Astrocyte of the cerebellum (primary cell): ENCODE results near the gene EHBP1.

Experiments
- DNase-seq: peaks from one replicate; pipeline ENCODE4 v3.0.0-alpha.2; 2011; ENCODE audit warnings: low read depth
- H3K4me3 ChIP-seq: 2 replicates; pipeline ENCODE4 v1.5.1; 2011; ENCODE audit warnings: mild to moderate bottlenecking, low read depth, low read length, moderate library complexity
- in situ Hi-C: cut with HindIII; loops from 2 replicates; pipeline ENCODE4 v1.10.0; 2017; ENCODE audit warnings: low sequenced_read_pairs
- TF ChIP-seq, protein P1 (sequence below): IDR thresholded peaks from 2 replicates; pipeline ENCODE4 v1.5.1; 2012; ENCODE audit warnings: low read length, low read depth, moderate library complexity, mild to moderate bottlenecking; ENCODE audit errors: missing control alignments

EHBP1 gene

DNA sequence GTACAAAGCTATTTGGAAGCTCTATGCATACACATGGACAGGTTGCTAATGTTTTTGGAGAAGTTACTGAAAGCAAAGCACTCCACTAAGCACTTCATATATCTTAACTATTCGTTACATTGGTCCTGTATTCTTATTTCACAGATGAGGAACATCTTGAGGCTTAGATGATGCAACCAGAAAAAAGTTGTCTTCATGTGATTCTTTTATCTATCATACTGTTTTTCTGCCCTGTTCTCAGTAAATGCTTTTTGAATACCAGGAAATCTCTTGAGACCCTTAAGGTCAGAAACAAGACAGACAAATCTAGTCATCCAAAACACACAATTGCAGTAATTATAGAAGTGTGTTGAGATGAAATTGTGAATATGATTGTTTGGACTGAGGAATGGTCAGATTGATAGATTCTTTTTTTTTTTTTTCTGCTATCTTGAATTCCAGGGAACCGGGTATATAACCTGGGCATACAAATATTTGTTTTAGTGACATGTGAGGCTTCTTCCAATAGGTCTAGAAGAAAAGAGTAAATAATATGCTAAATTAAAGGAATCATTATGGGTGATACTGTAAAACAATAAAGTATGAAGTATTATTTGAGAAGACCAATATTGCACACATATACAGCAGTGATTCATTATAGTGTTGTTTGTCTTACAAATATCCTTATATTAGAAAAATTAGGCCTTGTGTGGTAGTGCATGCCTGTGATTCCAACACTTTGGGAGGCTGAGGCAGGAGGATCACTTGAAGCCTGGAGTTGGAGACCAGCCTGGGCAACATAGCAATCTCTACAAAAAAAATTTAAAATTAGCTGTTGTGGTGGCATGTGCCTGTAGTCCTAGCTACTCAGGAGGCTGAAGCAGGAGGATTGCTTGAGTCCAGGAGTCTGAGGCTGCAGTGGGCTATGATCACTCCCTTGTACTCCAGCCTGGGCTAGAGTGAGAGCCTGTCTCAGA lies 33.7 kb downstream of the EHBP1 start:
- DNase-seq = no peak
- in situ Hi-C loops = no loop called here
- no peak overlapping the region for H3K4me3 ChIP-seq
- TF ChIP-seq, protein P1, sequence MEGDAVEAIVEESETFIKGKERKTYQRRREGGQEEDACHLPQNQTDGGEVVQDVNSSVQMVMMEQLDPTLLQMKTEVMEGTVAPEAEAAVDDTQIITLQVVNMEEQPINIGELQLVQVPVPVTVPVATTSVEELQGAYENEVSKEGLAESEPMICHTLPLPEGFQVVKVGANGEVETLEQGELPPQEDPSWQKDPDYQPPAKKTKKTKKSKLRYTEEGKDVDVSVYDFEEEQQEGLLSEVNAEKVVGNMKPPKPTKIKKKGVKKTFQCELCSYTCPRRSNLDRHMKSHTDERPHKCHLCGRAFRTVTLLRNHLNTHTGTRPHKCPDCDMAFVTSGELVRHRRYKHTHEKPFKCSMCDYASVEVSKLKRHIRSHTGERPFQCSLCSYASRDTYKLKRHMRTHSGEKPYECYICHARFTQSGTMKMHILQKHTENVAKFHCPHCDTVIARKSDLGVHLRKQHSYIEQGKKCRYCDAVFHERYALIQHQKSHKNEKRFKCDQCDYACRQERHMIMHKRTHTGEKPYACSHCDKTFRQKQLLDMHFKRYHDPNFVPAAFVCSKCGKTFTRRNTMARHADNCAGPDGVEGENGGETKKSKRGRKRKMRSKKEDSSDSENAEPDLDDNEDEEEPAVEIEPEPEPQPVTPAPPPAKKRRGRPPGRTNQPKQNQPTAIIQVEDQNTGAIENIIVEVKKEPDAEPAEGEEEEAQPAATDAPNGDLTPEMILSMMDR = no peak

DNA sequence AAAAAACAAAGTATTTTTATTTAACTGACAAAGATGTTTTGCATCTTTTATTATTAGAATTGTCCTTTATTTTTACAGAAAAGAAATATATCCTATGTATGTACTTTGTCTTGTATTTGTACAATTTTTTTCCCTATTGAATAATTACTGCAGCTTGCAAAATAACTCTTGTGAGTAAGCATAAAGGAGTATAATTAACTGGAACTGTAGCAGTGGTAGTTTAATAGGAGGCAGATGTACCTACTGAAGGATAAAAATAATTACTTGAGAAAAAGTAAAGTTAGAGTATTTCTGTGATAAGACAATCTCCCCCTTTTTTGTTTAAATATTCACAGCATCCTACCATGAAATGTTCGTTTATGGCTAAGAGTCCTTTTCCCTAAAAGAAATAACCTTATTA lies 34.7 kb downstream of the EHBP1 start:
- TF ChIP-seq, protein P1 = no peak
- DNase-seq = no peak
- in situ Hi-C loops = no loop called here
- no peak overlapping the region for H3K4me3 ChIP-seq

DNA sequence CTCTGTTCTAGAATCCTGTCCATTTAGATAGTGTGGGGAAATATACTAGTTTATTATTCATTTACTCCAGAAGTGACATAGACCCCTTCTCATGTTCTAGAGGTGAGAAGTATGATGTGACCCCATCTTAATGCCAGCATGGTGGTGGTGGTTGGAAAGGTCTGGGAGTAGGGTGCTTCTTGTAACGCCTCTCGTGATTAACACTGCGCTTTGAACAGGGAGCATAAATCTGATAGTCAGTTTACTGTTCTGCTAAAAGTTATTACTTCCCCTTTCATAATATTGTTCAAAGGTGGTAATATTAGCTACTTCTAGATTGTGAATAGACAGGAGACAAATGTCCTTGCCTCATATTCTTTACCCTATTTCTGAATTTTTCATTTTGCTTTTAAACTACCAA lies 35.6 kb downstream of the EHBP1 start:
- DNase-seq = no peak
- TF ChIP-seq, protein P1 = no peak
- H3K4me3 ChIP-seq = no peak overlapping the region
- in situ Hi-C loops = no loop called here

DNA sequence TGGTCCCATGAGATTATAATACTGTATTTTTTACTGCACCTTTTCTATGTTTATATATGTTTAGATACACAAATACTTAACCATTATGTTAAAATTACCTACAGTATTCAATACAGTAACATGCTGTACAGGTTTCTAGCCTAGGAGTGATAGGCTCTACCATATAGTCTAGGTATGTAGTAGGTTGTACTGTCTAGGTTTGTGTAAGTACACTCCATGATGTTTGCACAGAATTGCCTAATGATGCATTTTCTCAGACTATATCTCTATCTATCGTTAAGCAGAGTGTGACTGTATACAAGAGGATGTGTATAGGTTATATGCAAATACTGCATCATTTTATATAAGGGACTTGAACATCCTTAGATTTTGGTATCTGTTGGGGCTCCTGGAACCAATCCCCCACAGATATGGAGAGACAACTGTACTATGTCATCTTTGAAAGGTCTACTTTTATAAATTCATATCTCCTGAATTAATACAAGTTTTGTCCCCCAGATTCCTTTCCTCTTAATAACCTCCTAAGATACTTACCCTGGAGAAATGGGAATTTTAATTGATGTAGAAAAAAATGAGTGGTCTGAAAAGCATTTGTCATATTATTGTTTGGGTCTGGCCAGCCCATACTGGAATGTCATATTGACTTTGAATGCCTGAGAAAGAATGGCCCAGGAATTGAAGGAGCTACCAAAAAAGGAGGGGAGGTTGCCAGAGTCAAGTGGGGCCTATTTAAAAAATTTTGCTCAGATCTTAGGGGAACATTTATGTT lies 36.6 kb downstream of the EHBP1 start:
- TF ChIP-seq, protein P1 = no peak
- DNase-seq = no peak
- in situ Hi-C loops = no loop called here
- H3K4me3 ChIP-seq = no peak overlapping the region

DNA sequence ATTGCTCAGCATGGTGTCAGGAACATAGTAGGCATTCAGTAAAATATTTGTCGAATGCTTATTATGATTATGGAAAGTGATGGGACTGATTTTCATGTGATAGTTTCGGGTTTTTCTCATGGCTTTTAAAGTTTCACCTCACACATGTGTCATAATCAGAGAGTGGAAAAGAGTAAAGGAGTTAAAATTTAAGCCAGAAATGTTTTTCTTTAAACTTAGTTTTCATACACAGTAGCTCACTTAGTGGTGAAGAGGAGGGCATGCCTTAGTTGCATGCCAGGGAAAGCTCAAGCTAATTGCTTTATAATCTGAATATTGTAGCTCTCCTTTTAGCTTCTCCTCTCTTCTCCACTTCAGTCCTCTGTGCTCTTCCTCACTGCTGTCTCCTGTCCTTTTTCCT lies 38.0 kb downstream of the EHBP1 start:
- TF ChIP-seq, protein P1 = no peak
- H3K4me3 ChIP-seq = no peak overlapping the region
- no peak for DNase-seq
- in situ Hi-C loops = no loop called here

DNA sequence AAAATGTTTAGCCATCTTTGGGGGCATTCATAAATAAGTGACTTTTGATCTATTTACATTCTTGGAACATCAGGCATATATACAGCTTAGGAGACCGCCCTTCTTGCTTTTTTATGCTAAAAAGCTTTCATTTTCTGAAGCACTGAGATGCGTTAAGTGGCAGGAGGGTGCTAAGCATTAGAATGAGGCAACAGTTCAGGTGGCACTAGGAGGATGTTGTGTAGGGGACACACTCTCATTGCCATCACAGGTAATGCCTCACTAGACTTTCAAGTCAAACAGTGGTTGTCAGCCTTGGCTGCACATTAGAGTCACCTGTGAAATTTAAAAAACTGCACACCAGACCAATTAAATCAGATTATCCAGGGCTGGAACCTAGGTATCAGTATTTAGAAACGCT lies 39.1 kb downstream of the EHBP1 start:
- no peak for DNase-seq
- H3K4me3 ChIP-seq = no peak overlapping the region
- in situ Hi-C loops = no loop called here
- TF ChIP-seq, protein P1 = no peak
